Keratinocyte (primary cell): ENCODE data around the gene LMCD1. TPM values are rescaled to one million over a fixed set of nuclear protein-coding genes. Genes with fewer than 3 reads are reported as not detected.

Experiments used
- DNase-seq: peaks from one replicate; pipeline ENCODE4 v3.0.0-alpha.2; 2011; ENCODE audit warnings: low read depth, missing footprints, low spot score
- FAIRE-seq: peaks from 2 replicates; lab custom pipeline; 2011; peaks lifted over from hg19 to GRCh38; lab: Jason Lieb, UNC
- H2AFZ ChIP-seq: 2 replicates; pipeline ENCODE4 v1.6.0; 2012; ENCODE audit warnings: low read length, control low read depth, inconsistent platforms; ENCODE audit not compliant: control insufficient read depth
- H3K27ac ChIP-seq: 2 replicates; pipeline ENCODE4 v1.5.1; 2011; ENCODE audit warnings: low read length; ENCODE audit not compliant: control insufficient read depth, insufficient read depth
- H3K27me3 ChIP-seq: 3 replicates; pipeline ENCODE4 v1.6.0; 2011; ENCODE audit warnings: low read length; ENCODE audit not compliant: control insufficient read depth, insufficient read depth; ENCODE audit errors: extremely low read depth
- H3K36me3 ChIP-seq, 2 experiments: 2 replicates in 1 of 2; 3 replicates in 1 of 2; pipeline ENCODE4 v1.5.1; 2011; ENCODE audit warnings: low read length in 2 of 2, mild to moderate bottlenecking in 1 of 2; ENCODE audit not compliant: control insufficient read depth in 2 of 2, insufficient read depth in 2 of 2; ENCODE audit errors: extremely low read depth in 1 of 2
- H3K4me1 ChIP-seq: 3 replicates; pipeline ENCODE4 v1.5.1; 2011; ENCODE audit warnings: low read length; ENCODE audit not compliant: control insufficient read depth, insufficient read depth; ENCODE audit errors: extremely low read depth
- H3K4me2 ChIP-seq: 3 replicates; pipeline ENCODE4 v1.6.0; 2011; ENCODE audit warnings: low read depth, low read length; ENCODE audit not compliant: control insufficient read depth, insufficient read depth; ENCODE audit errors: extremely low read depth
- H3K4me3 ChIP-seq, 3 experiments: fragments of 200-600 bp in 1 of 3; sonication (generic) in 1 of 3; 2 replicates in 2 of 3; 3 replicates in 1 of 3; pipeline ENCODE4 v1.5.1; 2011 to 2016; ENCODE audit warnings: low read length in 3 of 3, mild to moderate bottlenecking in 3 of 3, control low read depth in 2 of 3, inconsistent platforms in 1 of 3, low read depth in 1 of 3, mixed read lengths in 1 of 3, mixed run types in 1 of 3, moderate library complexity in 1 of 3; ENCODE audit not compliant: control insufficient read depth in 2 of 3, insufficient read depth in 2 of 3; ENCODE audit errors: extremely low read depth in 1 of 3
- H3K79me2 ChIP-seq: 2 replicates; pipeline ENCODE4 v1.6.0; 2012; ENCODE audit warnings: low read length; ENCODE audit not compliant: control insufficient read depth, insufficient read depth
- H3K9ac ChIP-seq: 3 replicates; pipeline ENCODE4 v1.6.0; 2011; ENCODE audit warnings: low read length; ENCODE audit not compliant: control insufficient read depth, insufficient read depth; ENCODE audit errors: extremely low read depth
- H3K9me1 ChIP-seq: 3 replicates; pipeline ENCODE4 v1.6.0; 2011; ENCODE audit warnings: low read length; ENCODE audit not compliant: control insufficient read depth, insufficient read depth; ENCODE audit errors: extremely low read depth
- H3K9me3 ChIP-seq: 2 replicates; pipeline ENCODE4 v1.5.1; 2012; ENCODE audit warnings: low read depth, low read length; ENCODE audit not compliant: control insufficient read depth
- H4K20me1 ChIP-seq: 3 replicates; pipeline ENCODE4 v1.6.0; 2011; ENCODE audit warnings: low read length; ENCODE audit not compliant: control insufficient read depth, insufficient read depth; ENCODE audit errors: extremely low read depth
- EZH2 ChIP-seq: IDR thresholded peaks from one replicate; pipeline ENCODE4 v1.6.1; 2012; ENCODE audit warnings: inconsistent platforms, mild to moderate bottlenecking, low read length, moderate library complexity
- dilution Hi-C: fragments of 300-500 bp; cut with MboI; formaldehyde crosslinking; loops from one replicate; pipeline ENCODE4 v1.7.0; 2020; ENCODE audit warnings: low sequenced_read_pairs; ENCODE audit not compliant: extremely low pct_ligation_motif_present
- polyA plus RNA-seq, 5 experiments: library from polyadenylated mRNA; depleted of rRNA in 3 of 5; stranded (reverse) in 3 of 5; stranded (forward) in 1 of 5; unstranded in 1 of 5; fragments of >200 nt; gene quantifications; 1 replicate in 1 of 5; 2 replicates in 3 of 5; 3 replicates in 1 of 5; pipeline versions ENCODE4 v1.2.1 to v1.2.3, GENCODE V29; 2011 to 2012; ENCODE audit warnings: missing spikeins in 2 of 5, low read depth in 1 of 5, low replicate concordance in 1 of 5
- TF ChIP-seq, protein P1 (sequence below), 3 experiments: IDR thresholded peaks in 1 of 3; conservative IDR thresholded peaks in 1 of 3; optimal IDR thresholded peaks in 1 of 3; 2 replicates in 2 of 3; 3 replicates in 1 of 3; pipeline versions ENCODE3 to v1.5.1; 2011; ENCODE audit warnings: low read length in 3 of 3, mild to moderate bottlenecking in 3 of 3, moderate library complexity in 2 of 3, control low read depth in 1 of 3, inconsistent platforms in 1 of 3; ENCODE audit not compliant: insufficient read depth in 2 of 3; ENCODE audit errors: extremely low read depth in 1 of 3

The LMCD1 gene
- polyA plus RNA-seq, 1 donor (not counting 4 experiments of a cell fraction or from before 2014, with no cell fraction given) = 3.7 TPM

DNA sequence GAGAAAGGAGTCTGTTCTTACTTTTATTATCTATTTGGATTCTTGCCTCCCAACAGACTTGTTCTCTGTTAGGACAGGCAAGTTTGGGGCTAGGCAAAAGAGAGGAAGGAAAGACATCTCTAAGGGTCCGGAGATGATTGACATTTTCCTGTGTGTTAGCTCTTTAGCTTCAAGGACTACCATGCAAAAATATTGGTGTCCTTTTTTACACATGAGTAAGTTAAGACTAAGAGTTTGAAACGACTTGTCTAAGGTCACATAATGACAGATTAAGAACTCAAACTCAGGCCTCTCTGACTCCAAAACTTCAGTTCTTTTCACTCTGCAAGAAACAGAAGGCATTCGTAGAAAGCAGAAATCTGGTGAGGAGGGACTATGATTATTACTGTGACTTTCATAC, 5.9 kb downstream of the LMCD1 start:
- FAIRE-seq (no peak), DNase-seq (no peak)
- dilution Hi-C loops = no loop called here
- Histone ChIP-seq H2AFZ (no peak overlapping the region), H3K4me1 (peaks cover 14% of the 10 kb centered on the region), H3K9me1 (no peaks in the 10 kb centered on the region), H3K27ac (no peak overlapping the region), H3K9me3 (no peaks in the 10 kb centered on the region), H4K20me1 (no peaks in the 10 kb centered on the region), H3K4me3 (no peak overlapping the region), H3K79me2 (no peaks in the 10 kb centered on the region), H3K9ac (no peak overlapping the region), H3K4me2 (no peak overlapping the region), H3K36me3 (no peaks in the 10 kb centered on the region), H3K27me3 (no peaks in the 10 kb centered on the region)
- no peak for TF ChIP-seq EZH2
- TF ChIP-seq, protein P1, sequence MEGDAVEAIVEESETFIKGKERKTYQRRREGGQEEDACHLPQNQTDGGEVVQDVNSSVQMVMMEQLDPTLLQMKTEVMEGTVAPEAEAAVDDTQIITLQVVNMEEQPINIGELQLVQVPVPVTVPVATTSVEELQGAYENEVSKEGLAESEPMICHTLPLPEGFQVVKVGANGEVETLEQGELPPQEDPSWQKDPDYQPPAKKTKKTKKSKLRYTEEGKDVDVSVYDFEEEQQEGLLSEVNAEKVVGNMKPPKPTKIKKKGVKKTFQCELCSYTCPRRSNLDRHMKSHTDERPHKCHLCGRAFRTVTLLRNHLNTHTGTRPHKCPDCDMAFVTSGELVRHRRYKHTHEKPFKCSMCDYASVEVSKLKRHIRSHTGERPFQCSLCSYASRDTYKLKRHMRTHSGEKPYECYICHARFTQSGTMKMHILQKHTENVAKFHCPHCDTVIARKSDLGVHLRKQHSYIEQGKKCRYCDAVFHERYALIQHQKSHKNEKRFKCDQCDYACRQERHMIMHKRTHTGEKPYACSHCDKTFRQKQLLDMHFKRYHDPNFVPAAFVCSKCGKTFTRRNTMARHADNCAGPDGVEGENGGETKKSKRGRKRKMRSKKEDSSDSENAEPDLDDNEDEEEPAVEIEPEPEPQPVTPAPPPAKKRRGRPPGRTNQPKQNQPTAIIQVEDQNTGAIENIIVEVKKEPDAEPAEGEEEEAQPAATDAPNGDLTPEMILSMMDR (optimal IDR thresholded peaks at IDR 0.05 in 1 of 3, IDR thresholded peaks at IDR 0.05 in 1 of 3, conservative IDR thresholded peaks at IDR 0.05 in 1 of 3; ENCODE audit: extremely low read depth in 1 of 3, insufficient read depth in 2 of 3, low read length in 3 of 3) = no peak

DNA sequence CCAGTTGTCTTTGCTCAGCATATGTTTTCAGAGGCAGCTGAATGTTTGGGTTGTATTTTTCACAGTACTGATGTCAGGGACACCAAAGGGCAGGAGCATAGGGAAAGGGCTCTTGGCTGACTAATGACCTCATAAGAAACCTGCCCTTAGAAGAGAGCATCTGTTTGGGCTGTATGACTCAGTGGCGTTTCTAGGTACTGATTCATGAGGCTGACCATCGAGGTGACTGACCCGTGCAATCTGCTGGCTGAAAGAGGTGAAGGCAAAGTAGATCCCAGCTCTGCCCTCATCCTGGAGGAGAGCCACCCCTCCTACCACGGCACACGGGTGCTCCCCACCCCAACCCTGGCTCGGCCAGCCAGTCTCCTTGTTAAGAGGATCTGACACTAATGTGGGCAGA, 8.3 kb downstream of the LMCD1 start:
- Histone ChIP-seq H3K36me3 (no peaks in the 10 kb centered on the region), H3K4me1 (peaks cover 4% of the 10 kb centered on the region), H3K9me3 (no peaks in the 10 kb centered on the region), H3K9me1 (no peaks in the 10 kb centered on the region), H3K27ac (no peak overlapping the region), H4K20me1 (no peaks in the 10 kb centered on the region), H3K4me2 (no peak overlapping the region), H3K9ac (no peak overlapping the region), H3K4me3 (no peak overlapping the region), H3K27me3 (no peaks in the 10 kb centered on the region), H2AFZ (no peak overlapping the region), H3K79me2 (no peaks in the 10 kb centered on the region)
- TF ChIP-seq, protein P1 (optimal IDR thresholded peaks at IDR 0.05 in 1 of 3, IDR thresholded peaks at IDR 0.05 in 1 of 3, conservative IDR thresholded peaks at IDR 0.05 in 1 of 3; ENCODE audit: extremely low read depth in 1 of 3, insufficient read depth in 2 of 3, low read length in 3 of 3) = no peak
- TF ChIP-seq EZH2 = no peak
- dilution Hi-C loops = no loop called here
- FAIRE-seq = no peak
- DNase-seq = no peak
